GM21447 (cell line): ENCODE data around the gene GABRB2.
"Not testable (repeated sequence)": the region's sequence is repeated elsewhere in the genome, so short reads cannot be mapped to it uniquely, and the experiment has no call there.

ENCODE experiments used
- ATAC-seq: cut with Tn5 transposase; IDR thresholded peaks from one replicate; pipeline ENCODE4 v1.9.1; 2021; ENCODE audit not compliant: unreplicated experiment

GABRB2 gene

DNA sequence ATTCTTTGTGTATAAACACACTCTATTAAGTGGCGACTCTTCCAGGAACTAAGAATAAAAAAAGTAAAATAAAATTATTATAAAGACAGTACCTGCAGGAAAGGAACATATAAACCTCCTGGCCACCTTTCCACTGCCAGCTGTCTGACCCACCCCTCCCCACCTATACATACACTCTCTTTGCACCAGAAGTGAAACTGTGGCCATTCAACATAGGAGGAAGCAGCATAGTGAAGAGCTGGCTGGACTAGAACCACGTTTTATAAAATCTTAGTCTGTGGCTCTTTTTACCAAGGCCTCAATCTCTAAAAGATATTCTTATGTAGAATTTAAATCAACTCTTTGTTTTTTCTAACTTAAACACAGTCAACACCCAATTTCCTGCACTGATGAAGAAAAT is 289.6 kb downstream of the GABRB2 start:
- ATAC-seq: no peak

DNA sequence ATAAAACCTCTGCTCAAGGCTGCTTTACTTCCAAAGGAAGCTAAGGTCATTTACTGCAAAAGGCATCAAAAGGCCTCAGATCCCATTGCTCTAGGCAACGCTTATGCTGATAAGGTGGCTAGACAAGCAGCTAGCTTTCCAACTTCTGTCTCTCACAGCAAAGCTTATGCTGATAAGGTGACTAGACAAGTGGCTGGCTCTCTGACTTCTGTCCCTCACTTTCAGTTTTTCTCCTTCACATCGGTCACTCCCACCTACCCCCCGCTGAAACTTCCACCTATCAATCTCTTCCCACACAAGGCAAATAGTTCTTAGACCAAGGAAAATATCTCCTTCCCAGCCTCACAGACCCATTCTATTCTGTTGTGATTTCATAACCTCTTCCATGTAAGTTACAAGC is 293.6 kb downstream of the GABRB2 start:
- not testable (repeated sequence) for ATAC-seq

DNA sequence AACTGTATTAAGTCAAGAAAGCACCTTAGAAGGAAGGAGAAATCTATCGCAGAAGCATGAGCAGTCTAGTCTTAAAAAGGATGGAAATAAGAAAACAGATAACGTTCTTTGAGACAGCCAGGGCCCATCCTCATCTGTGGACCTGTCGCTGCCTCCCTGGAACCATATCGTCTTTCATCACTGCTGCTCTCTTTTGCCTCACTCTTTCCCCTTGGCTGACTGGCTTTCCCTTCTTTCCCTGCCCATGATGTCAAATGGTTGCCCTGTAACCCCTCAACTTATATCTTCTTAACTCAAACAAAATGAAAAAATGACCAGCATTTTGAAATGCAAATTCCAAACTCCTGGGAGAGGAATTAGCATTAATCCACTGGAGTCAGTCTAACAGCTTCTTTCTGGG is 299.8 kb downstream of the GABRB2 start:
- no peak for ATAC-seq

DNA sequence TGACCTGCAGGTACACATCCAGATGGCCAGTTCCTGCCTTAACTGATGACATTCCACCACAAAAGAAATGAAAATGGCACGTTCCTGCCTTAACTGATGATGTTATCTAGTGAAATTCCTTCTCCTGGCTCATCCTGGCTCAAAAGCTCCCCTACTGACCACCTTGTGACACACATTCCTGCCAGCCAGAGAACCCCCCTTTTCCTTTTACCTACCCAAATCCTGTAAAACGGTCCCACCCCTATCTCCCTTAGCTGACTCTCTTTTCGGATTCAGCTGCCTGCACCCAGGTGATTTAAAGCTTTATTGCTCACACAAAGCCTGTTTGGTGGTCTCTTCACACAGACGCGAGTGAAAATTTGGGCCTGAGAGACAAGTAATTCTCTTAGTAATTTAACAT is 300.7 kb downstream of the GABRB2 start:
- not testable (repeated sequence) for ATAC-seq
